ENCODE measurements around the gene FRMD8.

FRMD8 gene

DNA sequence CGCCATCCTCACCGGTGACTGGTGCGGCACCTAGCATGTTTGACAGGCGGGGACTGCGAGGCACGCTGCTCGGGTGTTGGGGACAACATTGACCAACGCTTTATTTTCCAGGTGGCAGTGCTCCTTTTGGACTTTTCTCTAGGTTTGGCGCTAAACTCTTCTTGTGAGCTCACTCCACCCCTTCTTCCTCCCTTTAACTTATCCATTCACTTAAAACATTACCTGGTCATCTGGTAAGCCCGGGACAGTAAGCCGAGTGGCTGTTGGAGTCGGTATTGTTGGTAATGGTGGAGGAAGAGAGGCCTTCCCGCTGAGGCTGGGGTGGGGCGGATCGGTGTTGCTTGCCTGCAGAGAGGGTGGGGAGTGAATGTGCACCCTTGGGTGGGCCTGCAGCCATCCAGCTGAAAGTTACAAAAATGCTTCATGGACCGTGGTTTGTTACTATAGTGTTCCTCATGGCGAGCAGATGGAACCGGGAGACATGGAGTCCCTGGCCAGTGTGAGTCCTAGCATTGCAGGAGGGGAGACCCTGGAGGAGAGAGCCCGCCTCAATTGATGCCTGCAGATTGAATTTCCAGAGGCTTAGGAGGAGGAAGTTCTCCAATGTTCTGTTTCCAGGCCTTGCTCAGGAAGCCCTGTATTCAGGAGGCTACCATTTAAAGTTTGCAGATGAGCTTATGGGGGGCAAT is 37.2 kb downstream of the FRMD8 start:
- FAIRE-seq = no peak
- DNase-seq (ENCODE audit: insufficient read length) = no peak
- peak; percentile 90 for TF ChIP-seq POLR2AphosphoS5 (IDR thresholded peaks at IDR 0.05; ENCODE audit: low read depth, low read length)
- TF ChIP-seq TAF1 (IDR thresholded peaks at IDR 0.05; ENCODE audit: borderline replicate concordance, low read depth, low read length) = no peak
- peak; percentile 71 for TF ChIP-seq POLR2A (IDR thresholded peaks at IDR 0.05; ENCODE audit: low read depth, low read length)

GRCh38 chr11:65424205-65425104 is 38.0 kb downstream of the FRMD8 start:
- FAIRE-seq = no peak
- TF ChIP-seq TAF1 (IDR thresholded peaks at IDR 0.05; ENCODE audit: borderline replicate concordance, low read depth, low read length) = no peak
- peak; percentile 87 for TF ChIP-seq POLR2AphosphoS5 (IDR thresholded peaks at IDR 0.05; ENCODE audit: low read depth, low read length)
- peak; percentile 62 for TF ChIP-seq POLR2A (IDR thresholded peaks at IDR 0.05; ENCODE audit: low read depth, low read length)
- no peak for DNase-seq (ENCODE audit: insufficient read length)

- no peak for FAIRE-seq
- peak; percentile 98 for TF ChIP-seq POLR2AphosphoS5 (IDR thresholded peaks at IDR 0.05; ENCODE audit: low read depth, low read length)
- peak; percentile 94 for TF ChIP-seq POLR2A (IDR thresholded peaks at IDR 0.05; ENCODE audit: low read depth, low read length)
- TF ChIP-seq TAF1 (IDR thresholded peaks at IDR 0.05; ENCODE audit: borderline replicate concordance, low read depth, low read length) = no peak
- DNase-seq (ENCODE audit: insufficient read length) = no peak
Observed at GRCh38 chr11:65425105-65425970, 38.9 kb downstream of the FRMD8 start.

GRCh38 chr11:65425971-65426838 is 39.8 kb downstream of the FRMD8 start:
- DNase-seq (ENCODE audit: insufficient read length) (no peak), FAIRE-seq (peak; percentile 60)
- TF ChIP-seq POLR2AphosphoS5 (IDR thresholded peaks at IDR 0.05; ENCODE audit: low read depth, low read length) (peak; percentile 90), TAF1 (IDR thresholded peaks at IDR 0.05; ENCODE audit: borderline replicate concordance, low read depth, low read length) (no peak), POLR2A (IDR thresholded peaks at IDR 0.05; ENCODE audit: low read depth, low read length) (peak; percentile 75)

GRCh38 chr11:65426839-65427690 is 40.6 kb downstream of the FRMD8 start:
- no peak for DNase-seq (ENCODE audit: insufficient read length)
- peak; percentile 70 for FAIRE-seq

DNA sequence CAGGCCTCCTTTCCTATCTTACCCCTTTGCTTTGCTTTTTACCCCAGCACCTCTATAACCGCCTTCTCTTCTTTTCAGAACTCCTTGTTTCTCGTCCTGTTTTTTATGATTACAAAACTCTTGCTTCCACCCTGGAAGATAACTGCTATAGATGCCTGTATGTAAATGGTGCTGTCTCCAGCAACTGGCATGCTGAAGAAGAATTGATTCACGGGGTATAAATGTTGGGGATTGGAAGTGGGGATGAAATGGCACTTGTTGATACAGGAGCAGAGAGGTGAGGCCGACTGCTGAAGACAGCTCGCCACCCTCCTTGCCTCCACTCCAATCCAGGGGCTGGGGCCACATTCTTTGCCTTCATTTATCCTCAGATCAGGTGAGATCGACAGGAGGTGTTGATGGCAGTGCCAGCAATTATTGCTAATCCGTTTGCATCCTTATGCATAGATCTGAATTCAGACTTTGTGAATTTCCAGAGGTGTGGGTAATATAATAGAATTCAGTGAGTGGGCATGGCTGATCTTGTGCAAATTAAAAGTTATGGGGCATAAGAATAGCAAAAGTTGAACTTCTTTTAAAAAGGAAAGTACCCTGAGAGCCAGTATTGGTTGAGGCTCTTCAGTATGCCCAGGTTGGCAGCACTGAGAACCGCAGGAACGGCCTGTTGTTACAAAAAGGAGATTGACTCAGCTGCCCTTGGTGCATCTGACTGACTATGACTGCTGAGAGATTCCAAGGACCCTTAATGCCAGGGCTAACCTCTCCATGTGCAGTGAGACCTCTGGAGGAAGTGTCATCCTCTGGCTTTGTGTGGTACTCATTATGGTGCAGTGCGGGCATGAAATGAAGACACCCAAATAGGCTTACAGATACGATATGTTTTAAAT is 41.5 kb downstream of the FRMD8 start:
- FAIRE-seq (peak; percentile 5), DNase-seq (ENCODE audit: insufficient read length) (no peak)
- peak; percentile 42; the same call in 1 of the 2 replicates for TF ChIP-seq POLR2A (IDR thresholded peaks at IDR 0.05; ENCODE audit: low read depth, low read length)
- peak; percentile 69; the same call in 1 of the 2 replicates for TF ChIP-seq POLR2AphosphoS5 (IDR thresholded peaks at IDR 0.05; ENCODE audit: low read depth, low read length)
- TF ChIP-seq TAF1 (IDR thresholded peaks at IDR 0.05; ENCODE audit: borderline replicate concordance, low read depth, low read length) = no peak

More at GRCh38 chr11:65426839-65427690, 40.6 kb downstream of the FRMD8 start:
- TF ChIP-seq POLR2AphosphoS5 (IDR thresholded peaks at IDR 0.05; ENCODE audit: low read depth, low read length) (peak; percentile 93), TAF1 (IDR thresholded peaks at IDR 0.05; ENCODE audit: borderline replicate concordance, low read depth, low read length) (no peak; the same call in 1 of the 2 replicates), POLR2A (IDR thresholded peaks at IDR 0.05; ENCODE audit: low read depth, low read length) (peak; percentile 91)

DNA sequence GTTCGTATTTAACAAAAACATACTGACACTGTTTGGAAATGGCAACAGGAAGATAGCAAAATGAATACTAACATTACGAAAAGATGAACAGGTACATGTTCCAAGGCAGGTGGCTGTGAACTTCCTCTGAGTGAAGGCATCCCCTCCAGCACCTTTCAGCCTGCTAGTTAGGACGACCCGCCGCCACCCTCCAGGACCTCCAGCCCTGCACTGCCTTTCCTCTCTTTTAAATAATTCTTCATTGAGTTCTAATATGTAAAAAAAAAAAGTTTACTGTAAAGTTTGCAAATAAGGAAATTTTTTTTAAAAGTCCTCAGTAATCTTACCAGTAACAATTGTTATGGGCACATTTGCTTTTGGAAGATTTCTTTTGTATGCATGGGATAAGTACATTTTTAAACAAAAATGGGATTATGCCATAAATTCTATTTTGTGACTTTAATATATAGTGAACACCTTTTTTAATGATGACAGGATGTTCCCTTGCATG is 42.2 kb downstream of the FRMD8 start:
- FAIRE-seq (peak; percentile 38), DNase-seq (ENCODE audit: insufficient read length) (no peak)
- no peak for TF ChIP-seq TAF1 (IDR thresholded peaks at IDR 0.05; ENCODE audit: borderline replicate concordance, low read depth, low read length)
- TF ChIP-seq POLR2A (IDR thresholded peaks at IDR 0.05; ENCODE audit: low read depth, low read length) = no peak
- no peak; the same call in 1 of the 2 replicates for TF ChIP-seq POLR2AphosphoS5 (IDR thresholded peaks at IDR 0.05; ENCODE audit: low read depth, low read length)

DNA sequence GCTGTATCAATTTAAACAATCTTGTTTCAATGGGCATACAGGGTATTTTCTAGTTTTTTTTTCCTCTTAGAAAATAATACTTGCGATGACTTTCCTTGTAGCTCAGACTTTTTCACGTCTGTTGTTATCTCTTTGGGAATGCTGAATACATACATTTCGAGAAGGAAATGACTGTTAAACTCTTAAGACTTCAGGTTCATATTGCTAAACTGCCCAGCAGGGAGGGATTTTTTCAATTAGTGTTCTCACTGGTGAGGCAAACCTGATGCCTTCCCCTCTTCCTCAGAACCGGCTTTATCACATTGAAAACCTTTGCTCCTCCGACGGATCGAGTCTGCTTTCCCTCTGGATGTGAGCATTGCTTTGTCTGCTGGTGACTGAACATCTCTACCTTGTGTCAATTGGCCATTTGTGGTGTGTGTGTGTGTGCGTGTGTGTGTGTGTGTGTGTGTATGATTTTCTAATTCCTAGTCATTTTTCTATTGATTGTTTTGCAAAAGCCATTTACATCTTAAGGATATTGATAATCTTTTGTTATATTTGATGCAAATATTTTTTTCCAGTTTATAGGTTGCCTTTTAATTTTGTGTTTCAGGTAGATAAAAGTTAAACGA is 42.7 kb downstream of the FRMD8 start:
- no peak for DNase-seq (ENCODE audit: insufficient read length)
- peak; percentile 79 for TF ChIP-seq POLR2AphosphoS5 (IDR thresholded peaks at IDR 0.05; ENCODE audit: low read depth, low read length)
- TF ChIP-seq TAF1 (IDR thresholded peaks at IDR 0.05; ENCODE audit: borderline replicate concordance, low read depth, low read length) = no peak
- peak; percentile 67 for TF ChIP-seq POLR2A (IDR thresholded peaks at IDR 0.05; ENCODE audit: low read depth, low read length)
- FAIRE-seq = peak; percentile 27
